Measurements from ENCODE around the gene SLC36A4. TPM values are rescaled to one million over a fixed set of nuclear protein-coding genes. Genes with fewer than 3 reads are reported as not detected.

Gene SLC36A4
- 6.8 and 7.4 TPM in 2 replicates for total RNA-seq

GRCh38 chr11:93197380-93198214 lies at the start of gene SLC36A4:
TSS of gene SLC36A4 (minus strand) at chr11:93197991. CDS start at chr11:93197832, 159 bp downstream.

Other genes with a start within 250 kb of the SLC36A4 start
- not detected in 2 replicates for gene MTNR1B, start 228.3 kb downstream of the SLC36A4 start, total RNA-seq
- gene DEUP1, start 132.8 kb upstream of the SLC36A4 start, total RNA-seq = not detected in 2 replicates

All from aortic smooth muscle cell (primary cell).